Measurements from ENCODE around the gene GLYATL1.

The GLYATL1 gene, protein sequence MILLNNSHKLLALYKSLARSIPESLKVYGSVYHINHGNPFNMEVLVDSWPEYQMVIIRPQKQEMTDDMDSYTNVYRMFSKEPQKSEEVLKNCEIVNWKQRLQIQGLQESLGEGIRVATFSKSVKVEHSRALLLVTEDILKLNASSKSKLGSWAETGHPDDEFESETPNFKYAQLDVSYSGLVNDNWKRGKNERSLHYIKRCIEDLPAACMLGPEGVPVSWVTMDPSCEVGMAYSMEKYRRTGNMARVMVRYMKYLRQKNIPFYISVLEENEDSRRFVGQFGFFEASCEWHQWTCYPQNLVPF

DNA sequence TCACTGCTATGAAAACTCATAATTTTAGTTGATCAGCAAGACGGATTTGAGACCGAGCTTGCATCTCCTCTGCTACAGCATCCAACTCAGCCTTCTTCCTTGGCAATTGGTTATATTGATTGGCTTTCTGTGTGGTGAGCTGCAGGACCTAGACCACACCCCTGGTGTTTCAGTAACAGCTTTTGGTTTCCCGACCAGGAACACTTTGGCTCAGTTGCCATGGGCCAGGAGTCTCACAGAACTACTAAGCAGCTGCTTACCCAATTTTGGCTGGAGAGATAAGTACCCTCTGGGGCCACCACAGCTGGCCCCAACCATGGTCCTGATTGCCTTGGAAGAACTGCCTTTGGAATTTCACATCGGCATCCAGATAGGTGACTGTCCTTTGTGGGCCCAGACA is at the start of gene GLYATL1:
TSS of gene GLYATL1 (plus strand) at position 212 of the 400 bp plus-strand sequence. CDS start 7,600 bp downstream, outside the sequence.
- DNase-seq = no peak

DNA sequence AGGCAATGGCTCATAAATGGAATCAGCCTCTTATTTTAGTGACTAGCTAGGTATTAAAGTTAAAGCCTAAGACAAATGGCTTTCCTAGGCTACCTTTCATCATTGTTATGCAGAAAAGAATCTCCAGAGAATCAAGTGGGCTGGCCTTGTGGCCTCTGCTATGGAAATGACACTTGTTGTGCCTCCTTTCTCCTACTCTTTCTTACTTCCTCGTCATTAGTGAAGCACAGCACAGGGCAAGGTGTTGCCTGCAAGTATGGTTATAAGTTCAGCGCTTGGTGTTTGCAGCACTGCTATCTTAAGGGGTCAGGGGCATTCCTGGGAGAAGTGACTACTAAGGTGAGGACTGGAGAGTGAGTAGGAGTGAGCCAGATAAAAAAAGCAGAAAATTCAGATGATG is 45.4 kb upstream of the GLYATL1 start:
- DNase-seq = no peak

DNA sequence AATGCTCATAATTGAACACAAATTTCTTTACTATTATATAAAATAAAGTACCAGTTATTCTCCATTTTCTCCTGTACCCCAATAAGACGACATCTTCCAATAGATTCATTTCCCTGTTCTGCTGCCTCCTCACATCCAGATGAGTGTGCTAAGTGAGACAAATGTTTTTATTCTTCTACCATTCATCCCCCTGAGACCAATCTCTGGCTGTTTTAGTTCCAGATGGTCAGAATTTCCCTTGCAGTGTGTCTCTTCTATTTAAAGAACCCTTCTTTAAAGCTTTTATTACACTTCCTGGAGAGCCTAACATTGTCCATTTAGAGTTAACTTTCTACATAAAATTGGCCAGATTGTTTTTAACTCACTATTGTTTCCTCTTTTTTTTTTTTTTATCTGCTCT is 41.2 kb upstream of the GLYATL1 start:
- no peak for DNase-seq

DNA sequence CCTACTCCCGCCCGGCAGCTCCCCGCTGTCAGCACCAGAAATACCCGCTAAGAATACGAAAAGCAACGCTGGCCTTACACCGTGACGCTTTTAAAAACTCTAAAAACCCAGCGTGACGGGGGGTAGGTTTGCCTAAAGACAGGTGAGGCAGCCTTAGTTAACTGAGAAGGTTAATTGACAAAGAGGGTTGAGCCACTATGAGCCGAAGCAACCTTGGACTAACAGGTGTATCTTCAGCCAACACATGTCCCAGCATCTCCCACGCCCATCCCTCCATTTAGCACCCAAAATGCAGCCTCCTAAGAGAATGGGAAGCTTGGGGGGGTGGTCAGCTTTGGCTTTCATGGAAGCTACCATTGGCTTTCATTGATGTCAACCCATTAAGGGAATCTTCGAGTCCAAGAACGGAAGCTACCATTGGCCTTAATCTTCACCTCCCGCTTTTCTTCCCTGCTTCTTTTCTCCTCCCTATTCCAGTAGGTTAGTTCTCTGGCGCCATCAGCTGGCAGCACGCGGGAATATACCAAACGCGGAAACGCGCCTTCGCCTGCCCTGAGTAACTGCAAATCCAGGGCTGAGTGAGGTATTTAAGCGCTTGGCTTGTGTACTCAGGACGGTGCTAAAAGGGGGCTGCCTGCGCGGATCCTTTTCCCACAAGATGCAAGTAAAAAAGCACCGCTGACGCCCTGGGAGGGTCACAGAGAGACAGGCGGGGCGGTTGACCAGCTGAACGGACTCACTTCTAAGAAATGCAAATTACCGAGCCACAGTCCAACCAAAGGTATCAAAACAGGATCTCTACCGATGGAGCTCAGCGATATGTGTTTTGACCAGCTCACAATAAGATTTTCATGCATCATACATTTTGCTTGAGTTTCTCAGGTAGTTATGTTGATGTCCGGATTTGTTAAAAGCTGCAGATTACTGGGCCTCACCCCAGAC is 38.5 kb upstream of the GLYATL1 start:
- DNase-seq = peak; percentile 65

DNA sequence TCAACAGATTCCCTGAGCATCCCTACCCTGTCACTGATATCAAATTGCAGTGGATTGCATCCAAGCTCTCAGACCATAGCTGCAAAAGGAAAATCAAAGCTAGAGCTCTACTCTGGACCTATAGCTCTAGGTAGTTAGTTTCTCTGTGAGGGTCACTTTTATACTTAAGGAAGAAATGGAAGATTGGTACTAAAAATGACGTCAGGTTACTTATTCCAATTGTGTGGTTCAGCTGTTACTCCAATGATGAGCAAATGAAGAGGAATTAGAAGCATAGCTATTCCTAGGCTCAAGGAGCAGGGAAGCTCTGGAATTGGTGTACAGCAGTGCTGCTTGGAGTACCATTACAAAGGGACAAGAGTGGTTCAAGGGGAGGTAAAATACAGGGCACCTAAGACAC is 36.4 kb upstream of the GLYATL1 start:
- no peak for DNase-seq

DNA sequence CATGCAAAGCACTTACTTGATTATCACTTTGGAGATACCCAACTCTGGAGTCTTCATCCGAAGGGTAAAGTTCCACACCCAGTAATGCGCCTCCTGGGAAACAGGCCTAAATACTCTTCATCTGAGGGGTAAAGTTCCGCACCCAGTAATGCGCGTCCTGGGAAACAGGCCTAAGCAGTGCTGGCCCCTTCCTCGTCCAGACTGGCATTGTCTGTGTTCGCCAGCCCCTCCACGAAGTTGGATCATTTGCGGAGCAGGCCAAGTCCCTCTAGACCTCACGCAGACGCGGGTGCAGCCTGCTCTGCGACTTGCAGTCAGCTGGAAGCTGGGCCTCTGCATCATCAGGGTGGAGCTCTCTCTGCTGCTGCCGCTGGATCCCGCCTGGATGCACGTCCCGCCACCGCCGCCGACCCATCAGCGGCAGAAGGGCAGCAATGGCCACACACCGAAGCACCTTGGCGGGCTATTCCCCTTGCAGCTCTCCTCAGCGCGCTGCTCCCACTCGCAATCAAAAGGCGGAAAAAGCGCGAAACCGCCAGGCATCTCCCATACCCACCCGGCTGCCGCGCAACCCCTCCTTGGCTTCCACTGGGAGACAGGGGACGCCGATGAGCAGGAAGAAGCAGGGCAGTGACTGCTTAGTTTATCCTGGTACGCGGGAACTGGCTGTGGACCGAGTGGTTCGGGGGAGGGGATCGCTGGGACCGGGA is 34.1 kb upstream of the GLYATL1 start:
- DNase-seq = peak; percentile 67

DNA sequence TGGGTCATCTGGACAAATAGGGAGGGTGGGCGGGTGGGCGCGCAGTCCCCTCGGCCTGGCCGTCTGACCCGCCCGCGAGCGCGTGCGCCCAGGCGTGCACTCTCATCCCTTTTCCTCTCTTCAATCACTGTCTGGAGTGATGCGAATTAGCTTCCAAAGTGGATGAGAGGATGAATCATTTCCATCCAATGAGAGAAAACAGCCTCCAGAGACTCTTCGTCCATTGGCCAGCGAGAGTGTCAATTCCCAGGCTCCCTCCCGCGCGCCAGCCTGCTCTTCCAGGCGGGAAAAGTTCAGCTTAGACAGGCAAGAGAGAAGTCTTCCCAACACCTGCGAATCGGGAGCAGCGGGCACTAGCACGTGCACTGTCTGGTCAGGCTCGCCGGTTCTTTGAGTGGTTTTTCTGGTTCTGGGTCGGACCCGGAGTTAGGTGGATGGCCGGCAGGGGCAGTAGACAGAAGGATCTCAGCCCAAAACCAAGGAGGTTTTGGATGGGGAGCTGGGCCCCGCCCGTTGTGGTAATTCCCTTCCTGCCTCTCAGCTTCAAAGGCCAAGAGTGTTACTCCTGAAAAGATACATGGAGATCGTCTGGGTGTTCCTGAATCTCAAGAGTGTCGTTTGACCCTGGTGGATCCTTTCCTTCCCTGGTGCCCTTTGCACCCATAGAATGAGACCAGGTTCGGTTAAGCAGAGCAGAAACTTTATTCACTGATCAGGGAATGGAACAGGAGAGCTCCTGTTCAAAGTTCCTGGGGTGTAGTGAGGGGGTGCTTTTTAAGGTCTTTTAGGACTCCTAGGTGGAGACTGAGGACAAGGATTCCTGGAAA is 33.4 kb upstream of the GLYATL1 start:
- DNase-seq = peak; percentile 97

DNA sequence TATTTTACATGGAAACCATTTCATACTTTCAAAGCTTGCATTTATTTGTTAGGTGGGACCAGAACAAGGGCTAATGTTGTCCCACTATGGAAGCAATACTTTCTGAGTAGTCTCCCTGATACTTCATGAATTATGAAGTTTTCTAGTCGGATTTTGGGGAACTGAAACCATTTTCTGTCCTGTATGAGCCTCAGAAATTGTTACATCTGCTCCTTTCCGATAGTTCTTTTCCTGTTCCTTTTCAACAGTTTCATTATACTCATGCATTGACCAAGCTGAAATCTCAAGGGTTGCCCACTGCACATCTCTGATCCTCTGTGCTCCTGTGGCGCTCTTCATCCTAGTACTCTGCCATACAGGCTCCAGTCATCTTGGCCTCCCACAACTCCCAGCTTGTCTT is 31.5 kb upstream of the GLYATL1 start:
- no peak for DNase-seq

DNA sequence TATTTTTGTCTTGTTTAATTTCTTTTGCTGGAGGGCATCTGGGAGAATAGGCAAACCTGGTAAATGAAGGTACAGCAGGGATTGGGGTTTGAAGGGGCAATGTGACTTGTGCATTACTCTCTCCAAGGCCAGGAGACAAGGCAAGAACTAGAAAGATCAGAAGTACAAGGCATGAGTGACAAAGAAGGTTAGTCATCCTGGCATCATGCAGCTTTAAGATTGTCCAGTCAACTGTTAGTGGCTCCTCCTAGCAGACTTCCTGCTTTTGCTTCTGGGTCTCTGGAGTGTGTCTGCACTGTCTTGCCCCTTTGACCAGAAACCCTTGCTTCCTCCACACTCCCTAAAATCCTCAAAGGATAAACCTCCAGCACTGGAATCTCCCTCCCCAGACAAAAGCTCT is 27.2 kb upstream of the GLYATL1 start:
- DNase-seq = no peak

DNA sequence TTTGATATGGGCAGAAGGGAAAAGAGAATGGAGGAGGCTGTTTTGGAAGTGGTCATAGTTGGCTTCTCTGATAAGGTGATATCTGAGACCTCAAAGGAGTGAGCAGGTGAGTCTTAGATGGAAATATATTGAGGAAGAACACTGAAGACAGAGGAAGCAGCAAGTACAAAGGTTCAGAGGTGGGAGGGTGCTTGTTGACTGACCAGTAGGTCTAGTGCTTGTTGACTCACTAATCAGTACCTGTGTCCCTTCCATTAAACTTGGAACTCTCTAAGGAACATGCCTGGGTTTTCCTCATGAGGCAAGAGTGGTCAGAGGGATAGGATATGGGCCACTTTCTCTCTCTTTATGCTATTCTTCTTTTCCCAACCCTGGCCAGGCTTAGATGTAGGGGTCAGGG is 25.6 kb upstream of the GLYATL1 start:
- DNase-seq = no peak

DNA sequence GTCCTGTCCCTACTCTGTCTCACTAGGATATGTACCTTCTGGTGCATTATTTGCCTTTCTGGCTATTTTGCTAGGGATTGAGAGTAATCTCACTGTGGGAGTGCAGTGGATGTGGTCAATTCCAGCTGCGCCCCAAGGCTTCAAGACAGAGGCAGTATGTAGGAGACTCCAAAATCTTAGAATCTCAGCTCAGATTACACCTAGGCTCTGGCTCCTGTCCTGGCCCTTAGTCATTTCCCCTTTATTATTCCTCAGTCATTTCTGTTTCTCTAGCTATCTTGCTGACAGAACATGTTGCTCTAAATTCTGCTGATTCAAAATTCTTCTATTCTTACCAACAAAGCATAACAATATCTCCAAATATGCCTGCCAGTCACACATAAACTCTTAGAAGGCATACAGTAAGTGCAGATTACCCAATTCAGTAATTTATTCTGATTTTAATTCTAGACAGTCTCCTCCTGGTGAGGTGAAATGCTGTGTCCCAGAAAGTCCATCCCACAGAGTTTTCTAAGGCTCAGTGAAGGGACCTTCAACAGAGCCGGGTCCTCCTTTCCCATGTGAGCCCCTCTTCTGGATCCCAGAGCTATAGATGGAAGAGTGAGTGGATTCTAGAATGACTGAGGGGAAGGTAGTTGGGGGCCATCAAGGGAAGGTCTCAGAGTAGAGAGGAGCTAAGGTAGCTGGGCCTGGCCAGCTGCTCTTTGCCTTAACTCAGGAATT is 24.3 kb upstream of the GLYATL1 start:
- no peak for DNase-seq

DNA sequence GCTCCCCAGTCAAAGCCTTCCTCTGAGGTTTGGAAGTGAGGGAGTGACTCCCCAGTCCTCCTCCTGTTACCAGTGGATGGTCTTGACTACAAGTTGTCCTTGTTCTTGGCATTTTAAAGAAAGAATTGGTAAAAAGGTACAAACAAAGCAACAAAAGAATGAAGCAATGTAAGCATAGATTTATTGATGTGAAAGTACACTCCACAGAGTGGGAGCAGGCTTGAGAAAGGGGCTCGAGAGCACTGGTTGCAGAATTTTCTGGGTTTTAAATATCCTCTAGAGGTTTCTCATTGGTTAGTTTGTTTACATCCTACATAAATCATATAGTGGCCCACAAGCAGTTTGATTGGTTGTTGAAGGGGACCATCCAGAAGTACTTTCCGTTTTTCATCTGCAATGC is 22.7 kb upstream of the GLYATL1 start:
- DNase-seq = no peak

DNA sequence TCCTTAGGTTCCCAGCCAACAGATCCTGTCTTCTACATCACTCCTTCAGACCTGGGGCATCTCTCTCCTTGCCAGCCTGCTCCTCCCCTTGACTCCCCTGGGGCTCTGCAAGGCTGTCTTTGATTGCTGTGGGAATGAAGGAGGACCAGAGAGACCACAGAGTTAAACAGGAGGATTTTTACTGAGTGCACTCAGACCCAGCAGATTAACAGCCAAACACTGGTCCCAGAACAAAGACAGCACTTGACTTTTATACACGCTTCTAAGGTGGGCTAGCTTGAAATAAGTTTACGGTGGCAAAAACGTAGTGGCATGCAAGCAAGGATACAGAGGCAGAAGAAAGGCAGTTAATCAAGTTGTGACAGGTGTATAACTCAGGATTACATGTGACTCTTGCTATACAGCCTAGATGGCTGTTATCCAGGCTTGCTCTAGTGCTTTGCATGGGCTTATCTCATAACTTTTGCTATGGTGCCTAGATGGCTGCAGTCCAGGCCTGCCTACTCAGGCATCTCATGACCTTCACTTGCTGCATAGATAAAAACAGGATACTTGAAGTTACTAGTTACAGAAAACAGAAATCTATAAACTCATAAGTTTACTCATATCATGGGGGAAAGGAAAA is 22.0 kb upstream of the GLYATL1 start:
- no peak for DNase-seq

DNA sequence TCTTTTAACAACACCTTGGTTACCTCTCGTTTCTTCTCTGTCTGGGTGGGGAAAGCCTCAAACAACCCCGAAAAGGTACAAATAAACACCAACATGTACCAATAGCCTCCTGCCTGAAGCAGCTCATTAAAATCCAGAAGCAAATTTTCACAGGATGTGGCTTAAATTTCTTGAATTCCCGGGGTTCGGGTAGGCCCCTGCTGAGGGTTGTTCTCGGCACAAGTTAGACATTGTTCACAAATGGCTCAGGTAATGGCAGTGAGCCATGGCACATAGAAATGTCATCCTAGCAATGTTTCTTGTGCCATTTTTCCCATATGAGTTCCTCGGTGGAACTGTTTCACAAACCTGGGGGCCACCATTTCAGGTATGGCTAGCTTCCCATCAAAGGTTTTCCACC is 19.7 kb upstream of the GLYATL1 start:
- DNase-seq = no peak

DNA sequence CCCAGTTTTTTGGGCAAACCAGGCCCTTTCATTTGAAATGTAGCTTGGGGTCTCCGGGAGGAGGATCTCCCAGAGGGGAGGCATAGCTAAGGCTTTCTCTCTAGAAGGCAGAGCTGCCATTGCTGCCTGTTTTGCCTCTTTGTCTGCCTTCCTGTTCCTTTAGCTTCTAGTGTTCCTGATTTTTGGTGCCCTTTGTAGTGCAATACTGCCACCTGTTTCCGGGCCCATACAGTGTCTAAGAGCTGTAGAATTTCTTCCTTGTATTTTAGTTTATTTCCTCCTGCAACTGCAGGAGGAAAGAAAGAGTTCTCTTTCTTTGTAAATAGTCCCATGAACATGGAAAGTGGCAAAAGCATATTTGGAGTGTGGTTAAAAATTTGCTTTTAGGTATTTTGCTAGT is 19.3 kb upstream of the GLYATL1 start:
- no peak for DNase-seq

DNA sequence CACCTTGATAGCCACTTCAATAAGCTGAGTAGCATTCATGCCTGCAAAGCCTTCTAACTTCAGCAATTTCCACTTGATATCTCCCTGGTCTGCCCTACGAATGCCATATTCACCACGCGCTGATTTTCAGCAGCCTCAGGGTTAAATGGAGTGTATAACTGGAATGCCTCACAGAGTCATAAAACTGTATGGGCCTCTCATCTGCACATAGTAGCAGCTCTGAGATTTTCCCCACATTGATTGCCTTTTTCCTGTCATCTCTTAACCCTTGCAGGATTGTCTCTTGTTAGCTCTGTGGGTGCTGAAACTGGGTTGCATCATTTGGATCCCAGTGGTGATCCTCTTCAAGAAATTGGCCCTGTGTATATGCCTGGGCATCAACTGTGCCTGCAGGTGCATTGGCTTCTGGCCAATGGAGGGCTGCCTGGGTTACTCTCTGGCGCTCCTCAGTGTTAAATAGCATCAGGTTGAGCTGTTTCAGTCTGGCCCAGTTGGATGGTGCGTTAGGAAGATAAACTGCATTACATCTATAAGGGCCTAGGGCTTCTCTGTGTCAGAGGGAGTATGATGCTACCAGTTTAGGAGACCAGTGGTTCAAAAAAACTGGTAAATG is 17.4 kb upstream of the GLYATL1 start:
- peak; percentile 97 for DNase-seq

DNA sequence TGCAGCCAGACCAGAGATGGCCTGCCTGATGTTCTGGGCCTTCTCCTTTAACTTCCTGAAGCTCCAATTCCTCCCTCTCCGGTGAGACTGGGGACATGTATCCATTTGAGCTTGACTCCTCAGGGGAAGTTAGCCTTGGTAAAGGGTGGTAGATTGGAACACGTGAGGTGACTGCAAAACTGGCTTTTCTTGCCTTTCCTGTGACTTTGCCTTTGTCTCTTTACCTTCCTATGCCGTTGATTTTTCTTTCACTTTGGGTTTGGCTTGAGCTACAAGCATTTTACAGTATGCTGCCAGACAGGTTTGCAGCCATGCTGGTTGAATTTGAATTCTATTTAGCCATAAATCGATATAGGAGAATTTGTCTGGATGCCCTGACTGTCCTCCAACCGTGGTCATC is 16.8 kb upstream of the GLYATL1 start:
- peak; percentile 53 for DNase-seq

DNA sequence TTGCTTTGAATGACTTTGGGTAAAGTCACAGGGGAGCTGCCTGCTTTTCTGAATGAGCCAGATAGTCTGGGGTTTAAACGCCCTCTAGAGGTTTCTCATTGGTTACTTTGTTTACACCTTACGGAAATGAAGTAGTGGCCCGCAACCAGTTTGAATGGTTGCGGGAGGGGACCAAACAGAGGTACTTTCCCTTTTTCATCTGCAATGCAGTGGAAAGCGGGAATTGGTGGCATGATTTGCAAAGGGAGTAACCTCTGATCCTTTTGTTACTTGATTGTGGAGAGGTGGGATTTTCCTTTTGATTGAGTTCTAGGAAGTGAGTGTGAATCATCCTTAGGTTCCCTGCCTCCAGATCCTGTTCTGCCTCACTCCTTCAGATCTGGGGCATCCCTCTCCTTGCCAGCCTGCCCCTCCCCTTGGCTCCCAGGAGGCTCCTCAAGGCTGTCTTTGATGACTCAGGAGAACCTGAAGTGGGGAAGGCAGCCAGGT is 15.9 kb upstream of the GLYATL1 start:
- DNase-seq = peak; percentile 78

DNA sequence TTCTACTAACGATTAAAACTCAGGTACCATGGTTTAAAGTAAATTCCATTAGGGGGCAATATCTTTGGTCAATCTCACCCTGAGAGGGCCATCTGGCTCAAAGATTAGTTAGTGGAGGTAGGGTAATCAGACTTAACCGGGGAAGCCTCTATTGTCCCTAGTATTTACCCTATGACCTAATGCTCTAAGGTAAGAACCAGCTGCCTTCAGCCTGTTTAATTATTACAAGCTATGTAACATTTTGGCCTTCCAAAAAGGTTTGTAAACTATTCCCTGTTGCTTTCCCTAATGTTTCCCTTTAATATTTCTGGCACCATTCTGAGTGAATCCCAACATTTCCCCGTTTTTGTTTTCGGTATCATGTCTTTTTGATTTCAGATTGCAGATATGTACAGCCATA is 15.1 kb upstream of the GLYATL1 start:
- DNase-seq = peak; percentile 30

DNA sequence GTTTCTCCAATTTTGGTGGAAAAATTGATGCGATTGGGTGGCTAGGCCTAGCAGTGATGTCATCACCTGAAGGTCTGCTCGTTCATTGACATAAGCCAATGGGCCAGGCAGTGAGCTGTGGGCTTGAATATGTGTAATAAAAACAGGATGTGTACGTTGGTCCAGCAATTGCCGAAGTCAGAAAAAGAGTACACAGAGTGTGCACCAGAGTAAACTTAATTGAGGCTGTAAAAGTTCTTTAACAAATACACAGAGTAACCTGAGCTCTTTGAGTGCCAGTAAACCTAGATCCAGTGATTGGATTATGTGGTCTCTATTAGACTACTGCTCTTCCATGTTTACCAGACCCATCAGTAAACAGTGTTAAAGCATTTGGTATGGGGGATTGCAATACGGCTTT is 13.0 kb upstream of the GLYATL1 start:
- no peak for DNase-seq

DNA sequence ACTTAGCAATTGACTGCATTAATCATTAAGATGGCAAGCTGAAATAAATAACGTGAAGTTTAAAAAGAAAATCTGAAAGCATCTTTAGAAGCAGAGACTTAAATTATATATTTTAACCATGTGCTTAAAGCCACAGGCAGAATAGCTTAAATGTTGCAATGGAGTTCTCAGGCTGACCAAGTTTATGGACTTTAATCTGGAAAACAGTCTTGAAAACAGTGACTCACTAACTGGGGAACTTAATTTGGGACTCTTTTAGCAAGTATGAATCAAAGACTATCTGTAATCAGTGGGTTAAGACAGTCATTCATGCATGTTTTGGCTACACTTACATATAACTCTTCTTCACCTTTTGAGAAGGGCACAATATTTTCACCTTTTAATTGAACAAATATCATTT is 12.6 kb upstream of the GLYATL1 start:
- no peak for DNase-seq

All from DMS79 treated with DMSO at 0.1 percent for 48 hours (cell line).